ENCODE results near the gene UBA6. TPM values are rescaled to one million over a fixed set of nuclear protein-coding genes. Genes with fewer than 3 reads are reported as not detected.

Gene UBA6
- total and polyA plus RNA-seq, 8 donors = 57.6 to 80.9 (median 63.8) TPM

DNA sequence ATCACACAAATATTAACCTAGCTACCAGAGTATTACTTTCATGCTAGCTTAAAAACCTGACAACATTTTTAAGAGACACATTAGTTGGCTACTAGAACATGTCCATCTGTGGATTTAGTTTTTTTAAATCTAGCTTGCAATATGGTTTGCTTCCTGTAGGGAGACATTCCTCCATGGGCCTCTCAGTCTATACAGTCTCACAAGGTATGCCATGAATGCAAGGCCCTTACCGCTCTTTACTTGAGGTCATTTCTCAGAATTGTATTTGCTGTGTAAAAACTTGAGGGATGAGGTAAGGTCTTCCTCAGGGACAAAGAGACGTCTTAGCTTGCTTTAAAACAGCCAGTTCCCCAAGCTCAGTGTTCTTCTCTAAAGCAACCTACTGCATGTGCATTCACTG lies 26.9 kb downstream of the UBA6 start:
- H3K4me3 ChIP-seq = no peak overlapping the region
- H3K27me3 ChIP-seq = no peaks in the 10 kb centered on the region
- H3K4me1 ChIP-seq = no peaks in the 10 kb centered on the region
- H3K9me3 ChIP-seq = no peaks in the 10 kb centered on the region
- TF ChIP-seq, protein P1, sequence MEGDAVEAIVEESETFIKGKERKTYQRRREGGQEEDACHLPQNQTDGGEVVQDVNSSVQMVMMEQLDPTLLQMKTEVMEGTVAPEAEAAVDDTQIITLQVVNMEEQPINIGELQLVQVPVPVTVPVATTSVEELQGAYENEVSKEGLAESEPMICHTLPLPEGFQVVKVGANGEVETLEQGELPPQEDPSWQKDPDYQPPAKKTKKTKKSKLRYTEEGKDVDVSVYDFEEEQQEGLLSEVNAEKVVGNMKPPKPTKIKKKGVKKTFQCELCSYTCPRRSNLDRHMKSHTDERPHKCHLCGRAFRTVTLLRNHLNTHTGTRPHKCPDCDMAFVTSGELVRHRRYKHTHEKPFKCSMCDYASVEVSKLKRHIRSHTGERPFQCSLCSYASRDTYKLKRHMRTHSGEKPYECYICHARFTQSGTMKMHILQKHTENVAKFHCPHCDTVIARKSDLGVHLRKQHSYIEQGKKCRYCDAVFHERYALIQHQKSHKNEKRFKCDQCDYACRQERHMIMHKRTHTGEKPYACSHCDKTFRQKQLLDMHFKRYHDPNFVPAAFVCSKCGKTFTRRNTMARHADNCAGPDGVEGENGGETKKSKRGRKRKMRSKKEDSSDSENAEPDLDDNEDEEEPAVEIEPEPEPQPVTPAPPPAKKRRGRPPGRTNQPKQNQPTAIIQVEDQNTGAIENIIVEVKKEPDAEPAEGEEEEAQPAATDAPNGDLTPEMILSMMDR (IDR thresholded peaks at IDR 0.05) = no peak
- no peak for DNase-seq
- H3K27ac ChIP-seq = no peak overlapping the region
- no peak for ATAC-seq
- H3K36me3 ChIP-seq = peaks cover 0 to 78% of the 10 kb centered on the region in 2 donors
- intact Hi-C loops (cut with DNase I) = no loop called here

DNA sequence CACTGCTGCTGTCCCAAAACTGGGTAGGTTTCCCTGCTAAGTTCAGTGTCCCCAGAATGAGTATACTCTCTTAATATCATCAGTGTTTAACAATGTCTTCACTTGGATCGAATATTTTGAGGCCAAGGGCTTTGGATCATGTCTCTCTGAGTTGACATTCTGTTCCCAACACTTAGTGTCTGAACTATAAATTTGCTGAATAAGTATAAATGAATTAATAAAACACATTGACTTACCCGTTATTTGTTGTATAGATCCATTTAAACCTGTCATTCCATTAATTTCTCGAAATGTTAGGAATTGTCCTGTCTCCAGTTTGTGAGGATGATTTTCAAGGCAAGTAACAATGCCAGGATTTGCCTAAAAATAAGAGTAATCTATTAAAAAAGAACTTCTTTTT lies 32.6 kb downstream of the UBA6 start:
- Histone ChIP-seq H3K4me1 (no peaks in the 10 kb centered on the region), H3K27me3 (no peaks in the 10 kb centered on the region), H3K9me3 (no peaks in the 10 kb centered on the region), H3K4me3 (no peak overlapping the region), H3K27ac (no peak overlapping the region), H3K36me3 (peaks cover 0 to 78% of the 10 kb centered on the region in 2 donors)
- intact Hi-C loops (cut with DNase I) = no loop called here
- TF ChIP-seq, protein P1 (IDR thresholded peaks at IDR 0.05) = no peak
- ATAC-seq = no peak
- DNase-seq = no peak

DNA sequence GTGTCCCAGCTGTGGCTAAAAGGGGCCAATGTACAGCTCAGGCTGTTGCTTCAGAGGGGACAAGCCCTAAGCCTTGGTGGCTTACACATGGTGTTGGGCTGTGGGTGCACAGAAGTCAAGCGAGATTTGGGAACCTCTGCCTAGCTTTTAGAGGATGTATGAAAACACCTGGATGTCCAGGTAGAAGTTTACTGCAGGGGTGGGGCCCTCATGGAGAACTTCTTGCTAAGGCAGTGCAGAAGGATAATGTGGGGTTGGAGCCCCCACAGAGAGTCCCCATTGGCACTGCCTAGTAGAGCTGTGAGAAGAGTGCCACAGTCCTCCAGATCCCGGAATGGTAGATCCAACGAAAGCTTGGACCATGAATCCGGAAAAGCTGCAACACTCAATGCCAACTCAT lies 40.5 kb downstream of the UBA6 start:
- H3K27me3 ChIP-seq = no peaks in the 10 kb centered on the region
- H3K36me3 ChIP-seq = peaks cover 0 to 83% of the 10 kb centered on the region in 2 donors
- peaks cover 0 to 9% of the 10 kb centered on the region in 2 donors for H3K9me3 ChIP-seq
- H3K27ac ChIP-seq = no peak overlapping the region
- intact Hi-C loops (cut with DNase I) = no loop called here
- H3K4me3 ChIP-seq = no peak overlapping the region
- no peak for ATAC-seq
- TF ChIP-seq, protein P1 (IDR thresholded peaks at IDR 0.05) = no peak
- no peak for DNase-seq
- no peaks in the 10 kb centered on the region for H3K4me1 ChIP-seq

DNA sequence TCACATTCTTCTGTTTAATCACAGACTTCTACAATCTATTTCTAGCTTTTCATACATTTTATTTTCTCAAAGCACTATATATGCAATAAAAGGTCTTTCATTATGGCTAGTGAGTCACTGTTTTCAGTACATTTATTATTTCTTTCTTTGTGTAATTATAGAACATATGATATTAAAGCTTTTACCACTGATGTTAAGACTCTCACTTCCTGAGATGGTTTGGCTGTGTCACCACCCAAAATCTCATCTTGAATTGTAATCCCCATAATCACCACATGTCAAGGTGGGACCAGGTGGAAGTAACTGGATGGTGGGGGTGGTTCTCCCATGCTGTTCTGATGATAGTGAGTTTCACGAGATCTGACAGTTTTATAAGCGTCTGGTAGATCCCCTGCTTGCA lies 41.9 kb downstream of the UBA6 start:
- peaks cover 0 to 77% of the 10 kb centered on the region in 2 donors for H3K36me3 ChIP-seq
- ATAC-seq = no peak
- intact Hi-C loops (cut with DNase I) = no loop called here

DNA sequence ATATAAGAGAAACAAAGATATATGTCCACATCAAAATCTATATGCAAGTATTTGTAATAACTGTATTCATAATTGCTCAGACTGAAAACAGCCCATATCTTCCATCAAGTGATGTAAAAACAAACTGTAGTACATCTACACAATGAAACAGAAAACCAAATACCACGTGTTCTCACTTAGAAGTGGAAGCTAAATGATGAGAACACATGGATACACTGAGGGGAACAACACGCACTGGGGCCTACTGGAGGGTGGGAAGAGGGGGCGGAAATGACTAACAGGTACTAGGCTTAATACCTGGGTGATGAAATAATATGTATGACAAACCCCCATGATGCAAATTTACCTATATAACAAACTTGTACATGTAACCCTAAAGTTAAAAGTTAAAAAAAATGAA lies 42.7 kb downstream of the UBA6 start:
- Histone ChIP-seq H3K36me3 (peaks cover 0 to 77% of the 10 kb centered on the region in 2 donors), H3K4me3 (no peak overlapping the region), H3K9me3 (peaks cover 0 to 9% of the 10 kb centered on the region in 2 donors), H3K27ac (no peak overlapping the region), H3K27me3 (no peaks in the 10 kb centered on the region), H3K4me1 (no peaks in the 10 kb centered on the region)
- ATAC-seq (no peak), DNase-seq (no peak)
- intact Hi-C loops (cut with DNase I) = no loop called here
- TF ChIP-seq, protein P1 (IDR thresholded peaks at IDR 0.05) = no peak

More for the DNA sequence above, 41.9 kb downstream of the UBA6 start:
- no peak for DNase-seq
- TF ChIP-seq, protein P1 (IDR thresholded peaks at IDR 0.05) = no peak
- Histone ChIP-seq H3K9me3 (peaks cover 0 to 9% of the 10 kb centered on the region in 2 donors), H3K4me3 (no peak overlapping the region), H3K27ac (no peak overlapping the region), H3K27me3 (no peaks in the 10 kb centered on the region), H3K4me1 (no peaks in the 10 kb centered on the region)
